HepG2 (cell line): ENCODE results near the gene KCND2. TPM values are rescaled to one million over a fixed set of nuclear protein-coding genes. Genes with fewer than 3 reads are reported as not detected.
"Not testable (repeated sequence)": the region's sequence is repeated elsewhere in the genome, so short reads cannot be mapped to it uniquely, and the experiment has no call there.

ENCODE experiments used
- ATAC-seq: fragments of 200-7000 bp; cut with Tn5 transposase; 3 replicates; pipeline ENCODE4 v1.9.1; 2020; ENCODE audit warnings: mild to moderate bottlenecking, moderate library complexity
- BruUV-seq: library from RNA; stranded (reverse); fragments of 400-500 nt; replicated peaks from 2 replicates; lab custom pipeline; 2021; lab: Mats Ljungman, UMichigan
- CTCF ChIA-PET: fragments of 300-600 bp; formaldehyde crosslinking; extraction: SDS; loops from one replicate; lab custom pipeline; 2021; ENCODE audit warnings: low total read pairs, inconsistent platforms, low intra/inter-chr PET ratio; lab: Yijun Ruan, JAX
- POLR2A ChIA-PET: fragments of 350-600 bp; sonication (Branson Sonifier 250); formaldehyde crosslinking; loops from one replicate; lab custom pipeline; 2020; ENCODE audit warnings: antibody characterized with exemption, inconsistent platforms; lab: Yijun Ruan, JAX
- DNase-seq: peaks from one replicate; pipeline ENCODE4 v3.0.0-alpha.2; 2015; ENCODE audit warnings: low spot score
- FAIRE-seq: peaks from 3 replicates; lab custom pipeline; 2011; peaks lifted over from hg19 to GRCh38; lab: Jason Lieb, UNC
- H2AFZ ChIP-seq: one replicate; pipeline ENCODE4 v1.6.1; 2011; ENCODE audit warnings: low read length, inconsistent platforms
- H3K27ac ChIP-seq: fragments of 300-600 bp; 3 replicates; pipeline ENCODE4 v1.8.0; 2011; ENCODE audit warnings: mixed run types, mild to moderate bottlenecking, mixed read lengths, low read length, inconsistent platforms; ENCODE audit not compliant: insufficient read depth; ENCODE audit errors: extremely low read length
- H3K27me3 ChIP-seq, 2 experiments: fragments of 200-600 bp in 1 of 2; 2 replicates in 1 of 2; 3 replicates in 1 of 2; pipeline versions ENCODE4 v1.6.0 to v1.8.0; 2011; ENCODE audit warnings: low read length in 2 of 2, mild to moderate bottlenecking in 2 of 2, moderate library complexity in 2 of 2, inconsistent platforms in 1 of 2; ENCODE audit not compliant: insufficient read depth in 2 of 2, control insufficient read depth in 1 of 2
- H3K36me3 ChIP-seq, 2 experiments: fragments of 200-600 bp in 1 of 2; replicated peaks in 1 of 2; 2 replicates in 1 of 2; 3 replicates in 1 of 2; pipeline versions ENCODE4 v1.5.1 to v1.8.0; 2011; ENCODE audit warnings: low read length in 2 of 2, inconsistent platforms in 1 of 2; ENCODE audit not compliant: insufficient read depth in 2 of 2, control insufficient read depth in 1 of 2
- H3K4me1 ChIP-seq: 2 replicates; pipeline ENCODE4 v1.5.1; 2012; ENCODE audit warnings: low read length, inconsistent platforms; ENCODE audit not compliant: insufficient read depth
- H3K4me2 ChIP-seq: 2 replicates; pipeline ENCODE4 v1.6.0; 2011; ENCODE audit warnings: low read depth, low read length, inconsistent platforms
- H3K4me3 ChIP-seq, 3 experiments: fragments of 200-600 bp in 1 of 3; sonication (generic), shearing (Covaris generic) in 1 of 3; replicated peaks in 1 of 3; 2 replicates each; pipeline ENCODE4 v1.5.1; 2011 to 2016; ENCODE audit warnings: low read length in 3 of 3, inconsistent platforms in 2 of 3, low read depth in 2 of 3, mild to moderate bottlenecking in 2 of 3, control low read depth in 1 of 3, mixed read lengths in 1 of 3; ENCODE audit not compliant: insufficient read depth in 1 of 3
- H3K79me2 ChIP-seq: one replicate; pipeline ENCODE4 v1.6.1; 2011; ENCODE audit warnings: low read length, inconsistent platforms; ENCODE audit not compliant: insufficient read depth
- H3K9ac ChIP-seq: 2 replicates; pipeline ENCODE4 v1.6.0; 2011; ENCODE audit warnings: mild to moderate bottlenecking, low read depth, low read length, inconsistent platforms; ENCODE audit not compliant: insufficient read depth
- H3K9me3 ChIP-seq: 2 replicates; pipeline ENCODE4 v1.5.1; 2012; ENCODE audit warnings: mild to moderate bottlenecking, low read length
- H4K20me1 ChIP-seq: 2 replicates; pipeline ENCODE4 v1.6.0; 2011; ENCODE audit warnings: inconsistent platforms, mild to moderate bottlenecking, low read length, moderate library complexity; ENCODE audit not compliant: insufficient read depth
- HDAC6 ChIP-seq: fragments of 200-600 bp; sonication (generic); IDR thresholded peaks from 2 replicates; pipeline ENCODE4 v1.7.0; 2017; ENCODE audit warnings: mild to moderate bottlenecking, antibody characterized with exemption, low read length, low read depth
- HMG20B ChIP-seq: conservative IDR thresholded peaks from 2 replicates; pipeline ENCODE4 v1.6.1; 2016; ENCODE audit warnings: missing genetic modification reagents, missing compliant biosample characterization
- KMT2A ChIP-seq: sonication (generic); formaldehyde crosslinking; IDR thresholded peaks from 2 replicates; pipeline ENCODE4 v1.4.0; 2020; ENCODE audit warnings: missing genetic modification reagents
- NBN ChIP-seq: fragments of 450-650 bp; conservative IDR thresholded peaks from 2 replicates; pipeline ENCODE4 v1.6.1; 2017
- NCOA5 ChIP-seq: sonication (generic); formaldehyde crosslinking; IDR thresholded peaks from 2 replicates; pipeline ENCODE4 v1.4.0; 2020; ENCODE audit warnings: missing genetic modification reagents
- RFX1 ChIP-seq: fragments of 450-650 bp; IDR thresholded peaks from 2 replicates; pipeline ENCODE4 v1.6.1; 2017
- ZNF3 ChIP-seq: IDR thresholded peaks from 2 replicates; pipeline ENCODE4 v1.7.0; 2017; ENCODE audit warnings: inconsistent platforms
- ZNF556 ChIP-seq: sonication (generic); formaldehyde crosslinking; IDR thresholded peaks from 2 replicates; pipeline ENCODE4 v1.4.0; 2020; ENCODE audit warnings: mild to moderate bottlenecking, missing genetic modification reagents, borderline replicate concordance
- ZNF782 ChIP-seq: sonication (generic); formaldehyde crosslinking; IDR thresholded peaks from 2 replicates; pipeline ENCODE4 v1.4.0; 2020; ENCODE audit warnings: missing genetic modification reagents, mild to moderate bottlenecking, borderline replicate concordance
- WGBS: methylation state at CpG from one replicate; pipeline ENCODE4 v1.1.6; 2017; ENCODE audit warnings: low lambda C conversion rate; 5-methylcytosine and 5-hydroxymethylcytosine counted together
- in situ Hi-C: cut with HindIII; loops from 2 replicates; pipeline ENCODE4 v1.10.0; 2017; ENCODE audit warnings: low pct_unique_long_range_greater_than_20kb; ENCODE audit not compliant: extremely low pct_ligation_motif_present
- intact Hi-C: fragments of 100-400 bp; cut with micrococcal nuclease; formaldehyde crosslinking; loops from one replicate; pipeline ENCODE4 v1.10.0; 2022; ENCODE audit not compliant: unreplicated experiment
- polyA plus RNA-seq, 8 experiments: library from polyadenylated mRNA; depleted of rRNA in 3 of 8; stranded (reverse) in 7 of 8; unstranded in 1 of 8; fragments of >200 nt; fragmentation: Illumina TruSeq in 4 of 8; extraction: Trizol in 4 of 8; gene quantifications; 2 replicates each; pipeline versions ENCODE4 v1.2.1 to v1.2.3, GENCODE V29; 2011 to 2016; ENCODE audit warnings: low read depth in 4 of 8, missing spikeins in 1 of 8, mixed read lengths in 1 of 8; ENCODE audit not compliant: insufficient read depth in 1 of 8
- total RNA-seq, 5 experiments: library from RNA; depleted of rRNA; stranded (reverse); fragments of >200 nt; fragmentation: Illumina TruSeq; extraction: Trizol; gene quantifications; 2 replicates each; pipeline ENCODE4 v1.2.3, GENCODE V29; 2016; ENCODE audit warnings: low read depth in 1 of 5
- TF ChIP-seq, protein P1 (sequence below): fragments of 450-650 bp; IDR thresholded peaks from 2 replicates; pipeline ENCODE4 v1.6.1; 2016

The KCND2 gene
- total and polyA plus RNA-seq, 2 of the 13 experiments (the other 11 are each of a cell fraction or from before 2014, with no cell fraction given), result not detected

DNA sequence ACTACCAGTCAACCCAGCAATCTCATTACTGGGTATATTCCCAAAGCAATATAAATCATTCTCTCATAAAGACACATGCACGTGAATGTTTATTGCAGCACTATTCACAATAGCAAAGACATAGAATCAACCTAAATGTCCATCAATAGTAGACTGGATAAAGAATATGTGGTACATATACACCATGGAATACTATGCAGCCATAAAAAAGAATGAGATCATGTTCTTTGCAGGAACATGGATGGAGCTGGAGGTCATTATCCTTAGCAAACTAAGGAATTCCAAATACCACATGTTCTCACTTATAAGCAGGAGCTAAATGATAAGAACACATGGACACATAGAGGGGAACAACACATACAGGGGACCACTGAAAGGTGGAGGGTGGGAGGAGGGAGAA lies 429.4 kb downstream of the KCND2 start:
- H3K27ac ChIP-seq, DNase-seq, BruUV-seq, H3K9me3 ChIP-seq, CTCF ChIA-PET, H3K4me1 ChIP-seq, H3K79me2 ChIP-seq, FAIRE-seq, POLR2A ChIA-PET, H4K20me1 ChIP-seq, H3K4me3 ChIP-seq, H3K27me3 ChIP-seq, H3K9ac ChIP-seq, ATAC-seq, in situ Hi-C loops, H3K36me3 ChIP-seq, H3K4me2 ChIP-seq, intact Hi-C loops, H2AFZ ChIP-seq: not testable (repeated sequence)
- whole genome bisulfite sequencing, result 0% methylated on average over 1 of the region's 1 CpG
- TF ChIP-seq, protein P1, sequence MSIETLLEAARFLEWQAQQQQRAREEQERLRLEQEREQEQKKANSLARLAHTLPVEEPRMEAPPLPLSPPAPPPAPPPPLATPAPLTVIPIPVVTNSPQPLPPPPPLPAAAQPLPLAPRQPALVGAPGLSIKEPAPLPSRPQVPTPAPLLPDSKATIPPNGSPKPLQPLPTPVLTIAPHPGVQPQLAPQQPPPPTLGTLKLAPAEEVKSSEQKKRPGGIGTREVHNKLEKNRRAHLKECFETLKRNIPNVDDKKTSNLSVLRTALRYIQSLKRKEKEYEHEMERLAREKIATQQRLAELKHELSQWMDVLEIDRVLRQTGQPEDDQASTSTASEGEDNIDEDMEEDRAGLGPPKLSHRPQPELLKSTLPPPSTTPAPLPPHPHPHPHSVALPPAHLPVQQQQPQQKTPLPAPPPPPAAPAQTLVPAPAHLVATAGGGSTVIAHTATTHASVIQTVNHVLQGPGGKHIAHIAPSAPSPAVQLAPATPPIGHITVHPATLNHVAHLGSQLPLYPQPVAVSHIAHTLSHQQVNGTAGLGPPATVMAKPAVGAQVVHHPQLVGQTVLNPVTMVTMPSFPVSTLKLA, result peak; percentile 17; the same call in 1 of the 2 replicates

- no peak for ATAC-seq
- no peak for FAIRE-seq
- Histone ChIP-seq H3K9me3 (no peaks in the 10 kb centered on the region), H3K36me3 (no peaks in the 10 kb centered on the region), H3K4me3 (no peak overlapping the region), H4K20me1 (no peaks in the 10 kb centered on the region), H3K9ac (no peak overlapping the region), H3K79me2 (no peaks in the 10 kb centered on the region), H3K4me2 (no peak overlapping the region), H3K4me1 (no peaks in the 10 kb centered on the region), H3K27me3 (no peaks in the 10 kb centered on the region), H3K27ac (no peak overlapping the region), H2AFZ (no peak overlapping the region)
- no peak for DNase-seq
- POLR2A ChIA-PET, result no interaction called here
- TF ChIP-seq ZNF556 (no peak), ZNF782 (CRISPR knock-in tag) (no peak), ZNF3 (CRISPR knock-in tag) (no peak), NBN (no peak), NCOA5 (no peak), KMT2A (CRISPR knock-in tag) (no peak), HDAC6 (no peak), RFX1 (no peak), HMG20B (CRISPR knock-in tag) (no peak)
- no TSS peak for BruUV-seq
- in situ Hi-C loops, result no loop called here
- 0% methylated on average over 3 of the region's 3 CpGs for WGBS
- CTCF ChIA-PET, result no interaction called here
- intact Hi-C loops, result no loop called here
Observed at GRCh38 chr7:120703585-120704240, 430.7 kb downstream of the KCND2 start.
